Skeletal muscle tissue (tissue), 4 donors: ENCODE results near the gene PPME1. TPM values are rescaled to one million over a fixed set of nuclear protein-coding genes. Genes with fewer than 3 reads are reported as not detected.
A peak's percentile ranks its signal among the peaks of the same experiment; 100 is the strongest.
"Not testable (repeated sequence)": the region's sequence is repeated elsewhere in the genome, so short reads cannot be mapped to it uniquely, and the experiment has no call there.

Experiments used
- H3K27ac ChIP-seq: one replicate; pipeline ENCODE4 v1.7.0; 2013; ENCODE audit warnings: mild to moderate bottlenecking, low read depth, low read length, inconsistent platforms
- H3K27me3 ChIP-seq, 3 donors: one replicate each; pipeline ENCODE4 v1.7.0; 2013; ENCODE audit warnings: low read length in 3 of 3; ENCODE audit not compliant: control insufficient read depth in 3 of 3, insufficient read depth in 3 of 3
- H3K36me3 ChIP-seq, 3 donors: one replicate each; pipeline ENCODE4 v1.7.0; 2013; ENCODE audit warnings: low read length in 3 of 3; ENCODE audit not compliant: control insufficient read depth in 3 of 3, insufficient read depth in 3 of 3
- H3K4me1 ChIP-seq, 3 donors: one replicate each; pipeline ENCODE4 v1.7.0; 2013; ENCODE audit warnings: low read length in 3 of 3, mild to moderate bottlenecking in 3 of 3; ENCODE audit not compliant: control insufficient read depth in 3 of 3, insufficient read depth in 3 of 3
- H3K4me3 ChIP-seq, 3 donors: one replicate each; pipeline ENCODE4 v1.7.0; 2013; ENCODE audit warnings: low read length in 3 of 3
- H3K9ac ChIP-seq, 3 donors: one replicate each; pipeline ENCODE4 v1.7.0; 2013; ENCODE audit warnings: low read length in 3 of 3, mild to moderate bottlenecking in 3 of 3, moderate library complexity in 2 of 3, low read depth in 1 of 3
- H3K9me3 ChIP-seq, 3 donors: one replicate each; pipeline ENCODE4 v1.7.0; 2013; ENCODE audit warnings: low read length in 3 of 3; ENCODE audit not compliant: control insufficient read depth in 3 of 3
- total RNA-seq: library from RNA; depleted of rRNA; stranded (reverse); fragments of >200 nt; gene quantifications from one replicate; pipeline ENCODE4 v1.2.3, GENCODE V29; 2014
- donor health status: Osteomylitis.

PPME1 gene, protein sequence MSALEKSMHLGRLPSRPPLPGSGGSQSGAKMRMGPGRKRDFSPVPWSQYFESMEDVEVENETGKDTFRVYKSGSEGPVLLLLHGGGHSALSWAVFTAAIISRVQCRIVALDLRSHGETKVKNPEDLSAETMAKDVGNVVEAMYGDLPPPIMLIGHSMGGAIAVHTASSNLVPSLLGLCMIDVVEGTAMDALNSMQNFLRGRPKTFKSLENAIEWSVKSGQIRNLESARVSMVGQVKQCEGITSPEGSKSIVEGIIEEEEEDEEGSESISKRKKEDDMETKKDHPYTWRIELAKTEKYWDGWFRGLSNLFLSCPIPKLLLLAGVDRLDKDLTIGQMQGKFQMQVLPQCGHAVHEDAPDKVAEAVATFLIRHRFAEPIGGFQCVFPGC
- 18.3 TPM for total RNA-seq

DNA sequence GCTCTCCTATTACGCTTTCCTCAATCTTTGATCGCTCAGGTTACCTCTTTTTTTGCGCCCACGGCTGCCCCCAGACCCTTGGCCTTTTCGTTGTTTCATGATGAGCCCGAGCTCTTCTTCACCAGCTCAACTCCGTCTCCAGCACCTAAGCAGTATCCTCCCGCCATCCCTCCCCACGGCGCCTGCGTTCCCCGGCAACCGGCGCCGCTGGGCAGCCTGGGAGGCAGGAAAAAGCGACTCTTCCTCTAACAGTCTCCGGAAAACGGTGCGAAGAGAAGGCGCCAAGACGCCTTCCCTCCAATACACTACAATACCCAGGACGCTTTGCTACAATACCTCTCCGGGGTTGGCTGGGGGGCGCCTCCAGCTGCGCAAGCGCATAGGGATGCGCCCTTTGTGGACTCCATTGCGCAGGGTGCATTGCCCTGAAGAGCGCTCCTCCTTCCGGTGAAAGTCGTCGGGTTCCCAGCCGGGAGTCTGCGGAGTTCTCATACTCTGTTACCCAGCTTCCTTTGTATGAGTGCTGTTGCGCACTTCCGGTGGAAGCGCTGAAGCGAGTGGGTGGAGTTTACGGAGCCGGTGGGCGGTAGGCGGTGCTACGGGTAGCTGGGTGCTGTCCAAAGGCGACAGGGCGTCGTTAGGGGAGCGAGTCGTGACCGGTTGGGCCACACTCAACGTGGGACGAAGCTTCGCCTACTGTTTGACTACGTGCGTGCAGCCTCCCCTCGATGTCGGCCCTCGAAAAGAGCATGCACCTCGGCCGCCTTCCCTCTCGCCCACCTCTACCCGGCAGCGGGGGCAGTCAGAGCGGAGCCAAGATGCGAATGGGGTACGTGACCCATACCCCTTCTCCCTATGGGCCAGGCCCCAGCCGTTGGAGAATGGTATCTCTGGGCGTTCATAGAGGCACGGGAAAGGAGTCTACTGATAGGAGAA lies at the start of gene PPME1, which contains the start of gene C2CD3:
PPME1 (plus strand) TSS at position 596 of the 936 bp plus-strand sequence; CDS start at position 729, 133 bp downstream.
C2CD3 (minus strand) TSS at position 309 of the 936 bp plus-strand sequence; CDS start at position 99, 210 bp downstream.
- peak within 1 kb of the TSS; percentile 91 for H3K27ac ChIP-seq
- H3K4me3 ChIP-seq = peak within 1 kb of the TSS; percentile 79 to 96 (median 94)
- H3K9me3 ChIP-seq = no peaks in the 10 kb centered on the region
- H3K4me1 ChIP-seq = peaks cover 17 to 28% (median 24%) of the 10 kb centered on the region in 3 donors
- H3K27me3 ChIP-seq = no peaks in the 10 kb centered on the region
- H3K9ac ChIP-seq = peak within 1 kb of the TSS; percentile 87 to 96 (median 91)
- peaks cover 0 to 14% (median 4%) of the 10 kb centered on the region in 3 donors for H3K36me3 ChIP-seq

DNA sequence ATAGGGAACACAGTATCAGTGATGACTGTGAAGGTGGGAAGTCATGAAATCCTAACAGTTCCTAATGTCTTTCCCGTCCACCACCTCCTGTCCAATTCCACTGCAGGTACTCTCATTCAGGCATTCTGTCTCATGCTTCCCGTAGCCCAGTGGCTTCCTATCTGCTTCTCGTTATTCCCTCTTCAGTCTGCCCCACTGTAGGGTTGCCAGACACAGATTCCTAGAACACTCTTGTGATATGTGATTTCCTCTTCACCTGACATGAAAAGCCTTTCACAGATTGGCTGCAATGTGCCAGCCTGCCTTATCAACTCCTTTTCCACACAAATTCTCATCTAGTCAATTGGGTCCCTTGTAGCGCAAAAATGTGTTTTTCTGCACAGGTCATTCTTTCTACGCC lies 49.3 kb upstream of the PPME1 start:
- Histone ChIP-seq H3K27me3 (no peaks in the 10 kb centered on the region), H3K9me3 (no peaks in the 10 kb centered on the region)

DNA sequence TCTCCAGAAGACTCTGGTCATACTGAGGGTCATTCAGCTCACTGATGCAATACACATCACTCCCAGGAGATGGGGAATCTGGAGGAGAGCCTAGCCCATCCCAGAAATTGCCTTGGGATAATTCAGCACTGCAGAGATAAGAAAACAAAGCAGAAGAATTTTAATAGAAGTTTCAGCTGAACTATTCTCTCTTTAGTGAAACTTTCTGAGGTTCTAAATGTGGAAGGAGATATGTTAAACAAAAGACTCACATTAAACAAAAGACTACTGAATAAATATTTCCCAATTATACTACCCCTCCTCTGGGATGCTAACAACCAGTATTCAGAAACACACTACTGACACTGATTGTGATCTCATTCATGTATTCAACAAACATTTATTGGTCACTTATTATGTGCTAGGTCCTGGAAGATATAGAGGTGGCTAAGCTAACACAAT lies 48.1 kb upstream of the PPME1 start:
- Histone ChIP-seq H3K27ac (no peak overlapping the region), H3K9ac (no peak overlapping the region), H3K4me3 (no peak overlapping the region), H3K9me3 (no peaks in the 10 kb centered on the region), H3K27me3 (no peaks in the 10 kb centered on the region), H3K4me1 (no peaks in the 10 kb centered on the region), H3K36me3 (peaks cover 0 to 6% (median 0%) of the 10 kb centered on the region in 3 donors)

More for the DNA sequence above, 49.3 kb upstream of the PPME1 start:
- no peak overlapping the region for H3K4me3 ChIP-seq
- H3K36me3 ChIP-seq = peaks cover 0 to 10% (median 0%) of the 10 kb centered on the region in 3 donors
- H3K9ac ChIP-seq = no peak overlapping the region
- H3K27ac ChIP-seq = no peak overlapping the region
- H3K4me1 ChIP-seq = no peaks in the 10 kb centered on the region

DNA sequence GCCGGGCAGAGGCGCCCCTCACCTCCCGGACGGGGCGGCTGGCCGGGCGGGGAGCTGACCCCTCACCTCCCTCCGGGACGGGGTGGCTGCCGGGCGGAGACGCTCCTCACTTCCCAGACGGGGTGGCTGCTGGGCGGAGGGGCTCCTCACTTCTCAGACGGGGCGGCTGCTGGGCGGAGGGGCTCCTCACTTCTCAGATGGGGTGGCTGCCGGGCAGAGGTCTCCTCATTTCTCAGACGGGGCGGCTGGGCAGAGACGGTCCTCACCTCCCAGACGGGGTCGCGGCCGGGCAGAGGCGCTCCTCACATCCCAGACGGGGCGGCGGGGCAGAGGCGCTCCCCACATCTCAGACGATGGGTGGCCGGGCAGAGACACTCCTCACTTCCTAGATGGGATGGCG lies 42.0 kb upstream of the PPME1 start:
- not testable (repeated sequence) for H3K4me3 ChIP-seq, H3K4me1 ChIP-seq, H3K9me3 ChIP-seq, H3K27me3 ChIP-seq, H3K27ac ChIP-seq, H3K9ac ChIP-seq
- peaks cover 0 to 18% (median 3%) of the 10 kb centered on the region in 3 donors for H3K36me3 ChIP-seq

DNA sequence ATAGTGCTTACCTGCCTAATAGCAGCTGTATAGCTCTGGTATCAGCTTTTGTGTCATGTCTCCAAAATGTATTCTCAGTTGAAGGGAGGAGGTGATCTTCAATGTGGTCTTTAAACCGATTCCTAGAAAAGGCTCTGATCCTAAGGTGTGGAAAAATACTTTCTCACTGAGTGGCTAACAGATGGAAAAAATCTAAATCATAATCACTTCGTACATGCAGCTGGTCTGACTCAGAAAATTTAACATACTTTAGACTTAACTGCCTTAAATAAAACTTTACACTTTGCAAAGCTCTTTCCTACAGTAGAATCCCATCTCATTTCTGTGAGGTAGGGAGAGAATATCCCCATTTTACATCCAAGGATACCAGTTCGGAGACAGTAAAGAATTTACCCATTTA lies 38.3 kb upstream of the PPME1 start:
- Histone ChIP-seq H3K27me3 (no peaks in the 10 kb centered on the region), H3K4me1 (peaks cover 0 to 3% (median under 1%) of the 10 kb centered on the region in 3 donors), H3K9me3 (no peaks in the 10 kb centered on the region), H3K27ac (no peak overlapping the region), H3K36me3 (peaks cover 0 to 24% (median 3%) of the 10 kb centered on the region in 3 donors), H3K9ac (no peak overlapping the region), H3K4me3 (no peak overlapping the region)

DNA sequence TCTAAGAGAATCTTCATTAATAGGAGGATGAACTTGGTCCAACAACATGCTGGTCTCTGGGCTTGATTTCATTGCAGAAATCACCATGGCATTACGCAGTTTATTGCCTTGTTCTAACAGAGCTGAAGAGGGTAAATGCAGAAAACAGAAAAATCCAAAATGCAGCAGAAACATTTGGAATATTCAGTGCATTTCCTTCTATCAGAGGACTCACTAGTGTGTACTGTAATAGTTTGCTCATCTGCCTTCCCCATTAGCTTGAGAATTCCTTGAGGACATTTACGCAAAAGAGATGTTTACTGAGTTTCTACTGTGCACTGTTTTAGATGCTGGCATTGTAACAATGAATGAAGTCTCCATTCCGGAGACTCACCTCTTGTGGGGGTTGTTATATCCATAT lies 37.7 kb upstream of the PPME1 start:
- Histone ChIP-seq H3K4me1 (peaks cover 5 to 9% (median 7%) of the 10 kb centered on the region in 3 donors), H3K9me3 (no peaks in the 10 kb centered on the region), H3K9ac (no peak overlapping the region), H3K27ac (no peak overlapping the region), H3K4me3 (no peak overlapping the region), H3K27me3 (no peaks in the 10 kb centered on the region), H3K36me3 (peaks cover 0 to 24% (median 3%) of the 10 kb centered on the region in 3 donors)

DNA sequence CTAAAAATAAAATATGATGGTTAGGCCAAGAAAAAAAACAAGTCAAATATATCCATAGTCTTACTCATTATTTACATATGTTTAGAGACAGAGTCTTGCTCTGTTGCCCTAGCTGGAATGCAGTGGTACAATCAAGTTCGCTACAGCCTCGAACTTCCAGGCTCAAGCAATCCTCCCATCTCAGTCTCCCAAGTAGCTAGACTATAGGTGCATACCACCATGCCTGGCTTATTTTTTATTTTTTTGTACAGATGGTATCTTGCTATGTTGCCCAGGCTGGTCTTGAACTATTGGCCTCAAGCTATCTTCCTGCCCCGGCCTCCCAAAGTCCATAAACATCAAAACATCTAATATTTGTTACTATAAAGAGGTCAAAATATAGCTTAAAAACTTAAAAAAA lies 36.4 kb upstream of the PPME1 start:
- Histone ChIP-seq H3K4me3 (no peak overlapping the region), H3K4me1 (peaks cover 12 to 21% (median 18%) of the 10 kb centered on the region in 3 donors), H3K27me3 (no peaks in the 10 kb centered on the region), H3K9ac (no peak overlapping the region), H3K9me3 (no peaks in the 10 kb centered on the region), H3K27ac (no peak overlapping the region), H3K36me3 (peaks cover 0 to 24% (median 3%) of the 10 kb centered on the region in 3 donors)

DNA sequence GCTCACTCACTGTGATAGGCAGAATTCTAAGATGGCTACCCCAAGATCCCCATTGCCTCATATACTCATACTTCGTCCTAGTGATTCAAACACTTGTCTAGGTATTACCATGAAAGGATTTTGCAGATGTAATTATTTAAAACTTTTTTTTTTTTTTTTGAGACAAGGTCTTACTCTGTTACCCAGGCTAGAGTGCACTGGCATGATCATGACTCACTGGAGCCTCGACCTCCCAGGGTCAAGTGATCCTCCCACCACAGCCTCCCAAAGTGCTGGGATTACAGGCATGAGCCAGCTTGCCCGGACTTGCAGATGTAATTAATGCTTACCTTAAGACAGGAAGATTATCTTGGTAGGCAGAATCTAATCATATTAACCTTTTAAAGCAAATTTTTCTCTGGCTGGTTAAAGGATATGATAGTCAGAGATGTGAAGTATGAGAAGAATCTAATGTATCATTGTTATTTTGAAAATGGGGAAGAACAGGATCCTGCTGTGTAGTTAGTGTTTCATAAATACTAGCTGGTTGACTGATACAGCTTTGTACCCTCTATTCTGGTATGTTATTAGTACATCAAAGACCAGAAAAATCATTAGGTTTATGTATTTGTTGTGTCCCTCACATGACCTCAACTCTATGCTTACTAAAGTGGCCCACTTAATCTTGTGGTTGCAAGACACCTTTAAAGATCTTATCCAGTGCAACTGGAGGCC lies 35.8 kb upstream of the PPME1 start:
- Histone ChIP-seq H3K27me3 (no peaks in the 10 kb centered on the region), H3K9me3 (no peaks in the 10 kb centered on the region), H3K9ac (no peak overlapping the region), H3K4me3 (no peak overlapping the region), H3K27ac (no peak overlapping the region), H3K4me1 (peaks cover 12 to 28% (median 19%) of the 10 kb centered on the region in 3 donors), H3K36me3 (peaks cover 0 to 21% (median 3%) of the 10 kb centered on the region in 3 donors)

DNA sequence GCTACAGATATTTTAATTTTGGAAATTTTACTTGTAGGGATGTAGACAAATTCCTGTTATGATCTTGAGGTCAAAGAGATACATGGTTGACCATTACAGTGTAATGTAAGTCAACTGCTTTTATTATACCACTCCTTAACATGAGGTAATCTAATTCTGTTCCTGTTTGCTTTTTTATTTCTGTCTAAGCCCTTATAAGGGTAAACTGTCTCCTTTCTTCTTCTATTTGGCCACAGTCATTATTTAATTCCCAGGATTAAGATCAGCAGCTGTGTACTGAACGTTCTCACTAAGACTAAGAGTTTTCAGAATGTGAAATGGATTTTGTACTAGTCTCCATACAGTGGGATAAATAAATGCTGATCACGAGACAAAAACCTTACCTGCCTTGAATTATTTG lies 33.1 kb upstream of the PPME1 start:
- Histone ChIP-seq H3K36me3 (peaks cover 0 to 13% (median 0%) of the 10 kb centered on the region in 3 donors), H3K9ac (peak overlapping the region; percentile 28 to 51 (median 41)), H3K9me3 (no peaks in the 10 kb centered on the region), H3K27me3 (no peaks in the 10 kb centered on the region), H3K4me1 (peaks cover 12 to 34% (median 23%) of the 10 kb centered on the region in 3 donors), H3K27ac (peak overlapping the region; percentile 94), H3K4me3 (no peak overlapping the region)
